Measurements from ENCODE around the gene GLIS1. TPM values are rescaled to one million over a fixed set of nuclear protein-coding genes. Genes with fewer than 3 reads are reported as not detected.

The GLIS1 gene
- total RNA-seq, 1 donor from 2014 or later = not detected

DNA sequence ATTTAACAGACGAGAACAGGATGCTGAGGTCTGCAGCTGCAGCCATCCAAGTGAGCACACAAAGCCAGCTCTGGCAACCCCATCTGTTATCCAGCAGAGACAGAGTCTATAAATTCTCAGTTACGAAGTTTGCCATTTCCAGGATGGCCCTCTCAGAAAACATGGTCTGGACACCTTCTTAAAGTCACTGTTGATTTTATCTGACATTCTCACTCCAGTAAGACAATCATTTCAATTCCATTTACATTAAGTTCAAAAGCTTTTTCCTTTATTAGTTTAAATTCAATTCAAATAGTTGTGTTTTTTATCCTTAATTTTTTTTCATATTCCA lies 154.2 kb downstream of the GLIS1 start:
- Histone ChIP-seq H3K27me3 (no peaks in the 10 kb centered on the region), H3K9me3 (no peaks in the 10 kb centered on the region), H3K4me1 (no peaks in the 10 kb centered on the region), H3K4me3 (no peak overlapping the region), H3K36me3 (no peaks in the 10 kb centered on the region), H3K27ac (no peak overlapping the region)
- no peak for DNase-seq (ENCODE audit: low spot score in 2 of 2)
- TF ChIP-seq, protein P1, sequence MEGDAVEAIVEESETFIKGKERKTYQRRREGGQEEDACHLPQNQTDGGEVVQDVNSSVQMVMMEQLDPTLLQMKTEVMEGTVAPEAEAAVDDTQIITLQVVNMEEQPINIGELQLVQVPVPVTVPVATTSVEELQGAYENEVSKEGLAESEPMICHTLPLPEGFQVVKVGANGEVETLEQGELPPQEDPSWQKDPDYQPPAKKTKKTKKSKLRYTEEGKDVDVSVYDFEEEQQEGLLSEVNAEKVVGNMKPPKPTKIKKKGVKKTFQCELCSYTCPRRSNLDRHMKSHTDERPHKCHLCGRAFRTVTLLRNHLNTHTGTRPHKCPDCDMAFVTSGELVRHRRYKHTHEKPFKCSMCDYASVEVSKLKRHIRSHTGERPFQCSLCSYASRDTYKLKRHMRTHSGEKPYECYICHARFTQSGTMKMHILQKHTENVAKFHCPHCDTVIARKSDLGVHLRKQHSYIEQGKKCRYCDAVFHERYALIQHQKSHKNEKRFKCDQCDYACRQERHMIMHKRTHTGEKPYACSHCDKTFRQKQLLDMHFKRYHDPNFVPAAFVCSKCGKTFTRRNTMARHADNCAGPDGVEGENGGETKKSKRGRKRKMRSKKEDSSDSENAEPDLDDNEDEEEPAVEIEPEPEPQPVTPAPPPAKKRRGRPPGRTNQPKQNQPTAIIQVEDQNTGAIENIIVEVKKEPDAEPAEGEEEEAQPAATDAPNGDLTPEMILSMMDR (IDR thresholded peaks at IDR 0.05) = no peak
- intact Hi-C loops (cut with DNase I) = no loop called here

DNA sequence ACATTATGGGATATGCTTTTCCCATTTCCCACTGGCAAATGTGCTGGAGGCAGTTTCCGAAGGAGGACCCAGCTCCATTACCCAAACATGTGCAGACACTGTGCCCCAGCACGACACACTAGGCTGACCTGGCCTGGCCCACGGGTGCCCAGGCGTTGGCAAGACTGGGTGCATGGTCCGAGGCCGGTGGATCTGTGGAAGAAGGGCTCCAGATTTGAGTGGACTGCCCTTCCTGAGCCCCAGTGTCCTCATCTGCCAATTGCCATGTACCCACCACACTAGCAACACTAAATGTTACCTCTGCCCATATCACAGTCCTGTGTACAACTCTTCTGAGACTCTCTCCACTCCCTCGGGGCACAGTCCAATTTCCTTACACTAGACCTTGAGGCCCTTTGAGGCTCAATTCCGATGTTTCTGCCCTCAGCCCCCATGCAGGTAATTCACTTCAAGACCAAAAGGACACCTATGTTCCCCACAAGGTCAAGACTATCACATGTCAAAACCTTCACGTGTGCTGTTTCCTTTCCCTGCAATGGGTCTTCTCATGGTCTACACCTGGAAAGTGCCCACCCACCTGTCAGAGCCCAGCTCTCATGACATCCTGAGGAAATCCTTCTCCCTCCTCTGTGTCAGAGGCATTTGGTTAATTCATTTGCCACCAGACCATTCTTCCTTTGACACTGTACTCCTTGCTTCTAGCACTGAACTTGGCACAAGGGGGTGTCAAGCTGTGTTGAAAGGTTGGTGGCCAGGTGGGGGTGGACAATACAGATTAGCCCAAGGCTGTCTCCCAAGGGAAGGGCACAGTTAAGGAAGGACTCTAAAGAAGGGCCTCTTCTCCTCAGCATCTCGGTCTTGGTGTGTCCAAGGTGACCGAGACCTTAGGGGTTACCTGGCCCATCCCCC lies 154.8 kb downstream of the GLIS1 start:
- Histone ChIP-seq H3K27ac (no peak overlapping the region), H3K9me3 (no peaks in the 10 kb centered on the region), H3K27me3 (no peaks in the 10 kb centered on the region), H3K36me3 (no peaks in the 10 kb centered on the region), H3K4me3 (no peak overlapping the region), H3K4me1 (no peaks in the 10 kb centered on the region)
- TF ChIP-seq, protein P1 (IDR thresholded peaks at IDR 0.05) = no peak
- no peak for DNase-seq (ENCODE audit: low spot score in 2 of 2)
- intact Hi-C loops (cut with DNase I) = no loop called here

DNA sequence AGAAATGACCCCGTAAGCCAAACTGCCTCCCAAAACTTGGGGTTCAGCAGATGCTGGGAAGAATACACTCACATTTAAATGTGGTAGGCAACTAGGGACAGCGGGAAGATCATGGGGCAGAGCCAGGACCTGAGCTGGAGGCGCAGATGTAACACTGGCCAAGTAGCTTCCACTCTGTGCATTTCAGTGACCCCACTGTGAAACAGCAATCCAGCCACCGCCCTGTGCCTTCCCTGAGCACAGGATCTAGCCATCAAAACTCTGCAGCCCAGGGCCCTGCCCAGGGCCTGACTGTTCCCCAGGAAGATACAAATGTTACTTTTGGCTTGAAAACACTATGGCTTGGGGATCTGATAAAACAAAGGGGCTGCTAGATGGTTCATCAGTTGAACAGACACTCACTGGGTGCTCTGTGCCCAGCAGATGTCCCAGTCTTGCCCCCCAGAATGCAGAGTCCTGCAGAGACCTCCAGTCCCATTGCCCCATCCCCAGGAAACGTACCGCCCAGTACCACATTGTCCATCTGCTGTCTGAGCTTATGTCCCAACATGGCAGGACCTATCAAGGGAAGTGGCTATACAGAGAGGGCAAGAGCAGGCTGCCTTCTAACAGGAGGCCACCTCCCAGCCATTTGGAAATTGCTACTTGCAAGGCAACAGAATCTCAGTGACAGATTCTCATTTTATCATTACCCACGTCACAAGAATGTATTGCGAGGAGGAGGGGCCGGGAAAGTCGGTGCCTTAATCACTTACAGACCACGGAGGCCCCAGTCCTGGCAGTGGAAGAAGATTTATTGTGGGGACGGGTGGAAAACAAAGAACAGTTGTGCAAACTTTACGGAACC lies 155.7 kb downstream of the GLIS1 start:
- no peak for DNase-seq (ENCODE audit: low spot score in 2 of 2)
- Histone ChIP-seq H3K27ac (no peak overlapping the region), H3K27me3 (no peaks in the 10 kb centered on the region), H3K4me1 (no peaks in the 10 kb centered on the region), H3K9me3 (no peaks in the 10 kb centered on the region), H3K4me3 (no peak overlapping the region), H3K36me3 (no peaks in the 10 kb centered on the region)
- TF ChIP-seq, protein P1 (IDR thresholded peaks at IDR 0.05) = no peak
- intact Hi-C loops (cut with DNase I) = no loop called here

DNA sequence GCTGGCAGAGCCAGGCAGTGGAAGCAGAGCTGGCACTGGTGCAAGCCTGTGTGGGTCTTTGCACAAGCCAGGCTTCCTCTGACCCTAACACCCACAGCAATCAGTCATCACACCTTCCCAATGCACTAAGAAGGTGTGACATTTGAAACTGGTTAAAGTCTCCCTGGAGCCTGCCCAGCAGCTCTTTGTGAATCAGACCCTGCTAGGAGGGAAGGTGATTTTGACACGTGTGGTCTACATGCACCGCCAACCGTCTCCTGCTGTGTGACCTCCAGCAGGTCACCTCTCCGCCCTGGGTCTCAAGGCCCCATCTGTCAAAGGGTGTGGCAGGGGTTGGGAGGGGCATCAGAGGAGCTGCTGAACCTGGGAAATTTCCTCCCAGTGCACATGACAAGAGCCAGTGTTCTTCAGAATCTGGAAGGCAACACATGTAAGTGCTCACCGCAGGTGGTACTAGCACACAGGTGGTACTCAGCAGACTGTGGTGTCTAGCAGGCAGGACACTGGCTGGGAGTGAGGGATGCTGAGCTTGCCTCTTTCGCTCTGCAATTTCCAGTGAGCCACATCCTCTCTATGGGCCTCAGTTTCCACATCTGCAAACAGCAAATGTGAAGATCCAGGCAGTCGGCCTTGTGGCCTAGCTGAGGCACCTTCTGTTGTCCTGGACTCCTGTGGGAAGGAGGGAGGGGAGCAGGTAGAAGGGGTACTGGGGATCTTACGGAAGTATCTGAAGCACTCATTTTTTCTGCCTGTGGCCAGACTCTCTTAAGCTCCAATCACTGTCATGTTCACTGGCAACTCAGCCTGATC lies 156.5 kb downstream of the GLIS1 start:
- intact Hi-C loops (cut with DNase I) = no loop called here

DNA sequence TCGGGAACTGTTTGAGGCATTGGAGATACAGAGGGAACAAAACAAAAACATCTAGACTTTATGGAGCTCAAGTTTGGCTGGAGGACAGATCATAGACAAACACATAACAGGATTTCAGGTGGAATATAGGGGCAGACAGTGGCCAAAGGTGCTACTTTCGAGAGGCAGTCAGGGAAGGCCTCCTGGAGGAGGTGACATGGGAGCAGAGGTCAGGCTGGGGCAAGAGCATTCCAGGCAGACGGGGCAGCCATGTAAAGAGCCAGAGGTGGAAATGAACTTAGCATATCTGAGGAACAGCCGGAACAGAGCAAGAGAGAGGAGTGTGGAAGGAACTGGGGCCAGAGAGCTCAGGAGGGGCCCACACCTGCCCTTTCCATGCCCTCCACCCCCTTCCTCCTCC lies 157.5 kb downstream of the GLIS1 start:
- Histone ChIP-seq H3K4me3 (no peak overlapping the region), H3K4me1 (no peaks in the 10 kb centered on the region), H3K27me3 (no peaks in the 10 kb centered on the region), H3K9me3 (no peaks in the 10 kb centered on the region), H3K27ac (no peak overlapping the region), H3K36me3 (no peaks in the 10 kb centered on the region)
- intact Hi-C loops (cut with DNase I) = no loop called here
- TF ChIP-seq, protein P1 (IDR thresholded peaks at IDR 0.05) = no peak
- no peak for DNase-seq (ENCODE audit: low spot score in 2 of 2)

More for the DNA sequence above, 156.5 kb downstream of the GLIS1 start:
- DNase-seq (ENCODE audit: low spot score in 2 of 2) = no peak
- no peak overlapping the region for H3K27ac ChIP-seq
- TF ChIP-seq, protein P1 (IDR thresholded peaks at IDR 0.05) = no peak
- no peaks in the 10 kb centered on the region for H3K9me3 ChIP-seq
- H3K27me3 ChIP-seq = no peaks in the 10 kb centered on the region
- H3K4me3 ChIP-seq = no peak overlapping the region
- no peaks in the 10 kb centered on the region for H3K36me3 ChIP-seq
- no peaks in the 10 kb centered on the region for H3K4me1 ChIP-seq
